Retinal pigment epithelial cell (primary cell): Measurements from ENCODE around the gene ABCA3.

Experiments
- DNase-seq: peaks from one replicate; pipeline ENCODE4 v3.0.0-alpha.2; 2010; ENCODE audit warnings: low read depth
- H3K4me3 ChIP-seq: 2 replicates; pipeline ENCODE4 v1.5.1; 2011; ENCODE audit warnings: mild to moderate bottlenecking, low read length, control low read depth, moderate library complexity
- TF ChIP-seq, protein P1 (sequence below): conservative IDR thresholded peaks from 2 replicates; pipeline ENCODE4 v1.5.1; 2011; ENCODE audit warnings: low read depth, low read length, control low read depth, inconsistent platforms

ABCA3 gene

DNA sequence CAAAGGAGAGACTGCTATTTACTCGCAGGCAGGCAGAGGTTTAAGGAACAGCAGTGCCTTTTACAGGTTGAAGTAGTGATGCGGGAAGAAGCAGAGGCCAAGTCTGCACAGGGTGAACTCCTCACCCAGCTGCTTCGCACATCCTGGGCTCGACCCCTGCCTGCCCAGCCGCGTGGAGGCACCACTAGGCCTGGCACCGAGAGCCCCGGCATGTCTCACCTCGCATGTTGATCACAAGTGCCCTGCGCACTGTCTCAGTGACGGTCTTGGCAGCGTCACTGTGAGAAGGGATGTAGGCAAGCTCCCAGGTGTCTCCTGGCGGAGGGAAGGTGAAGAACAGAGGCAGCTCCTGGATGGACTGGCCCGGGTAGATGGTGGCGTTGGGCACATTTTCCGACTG lies 14.7 kb downstream of the ABCA3 start:
- H3K4me3 ChIP-seq: no peak overlapping the region
- no peak for DNase-seq
- TF ChIP-seq, protein P1, sequence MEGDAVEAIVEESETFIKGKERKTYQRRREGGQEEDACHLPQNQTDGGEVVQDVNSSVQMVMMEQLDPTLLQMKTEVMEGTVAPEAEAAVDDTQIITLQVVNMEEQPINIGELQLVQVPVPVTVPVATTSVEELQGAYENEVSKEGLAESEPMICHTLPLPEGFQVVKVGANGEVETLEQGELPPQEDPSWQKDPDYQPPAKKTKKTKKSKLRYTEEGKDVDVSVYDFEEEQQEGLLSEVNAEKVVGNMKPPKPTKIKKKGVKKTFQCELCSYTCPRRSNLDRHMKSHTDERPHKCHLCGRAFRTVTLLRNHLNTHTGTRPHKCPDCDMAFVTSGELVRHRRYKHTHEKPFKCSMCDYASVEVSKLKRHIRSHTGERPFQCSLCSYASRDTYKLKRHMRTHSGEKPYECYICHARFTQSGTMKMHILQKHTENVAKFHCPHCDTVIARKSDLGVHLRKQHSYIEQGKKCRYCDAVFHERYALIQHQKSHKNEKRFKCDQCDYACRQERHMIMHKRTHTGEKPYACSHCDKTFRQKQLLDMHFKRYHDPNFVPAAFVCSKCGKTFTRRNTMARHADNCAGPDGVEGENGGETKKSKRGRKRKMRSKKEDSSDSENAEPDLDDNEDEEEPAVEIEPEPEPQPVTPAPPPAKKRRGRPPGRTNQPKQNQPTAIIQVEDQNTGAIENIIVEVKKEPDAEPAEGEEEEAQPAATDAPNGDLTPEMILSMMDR: no peak

DNA sequence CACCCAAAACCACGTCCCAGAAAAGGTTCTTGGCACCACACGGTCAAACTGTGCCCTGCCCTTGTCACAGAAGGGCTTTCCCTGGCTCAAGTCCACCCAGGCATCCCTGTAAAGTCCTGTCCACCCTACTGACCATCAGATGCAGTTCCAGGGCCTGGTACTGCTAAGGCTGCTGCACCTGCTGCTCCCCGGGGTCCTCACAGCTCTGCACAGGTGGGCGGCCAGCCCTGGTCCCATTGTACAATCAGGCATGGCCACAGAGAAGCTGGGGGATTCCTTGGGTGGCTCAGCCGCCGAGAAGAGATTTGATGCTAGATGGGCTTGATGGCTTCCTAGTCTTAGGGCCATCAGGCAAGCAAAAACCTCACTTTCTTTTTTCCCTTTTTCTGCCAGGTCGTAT lies 15.3 kb downstream of the ABCA3 start:
- H3K4me3 ChIP-seq: no peak overlapping the region
- DNase-seq: no peak
- TF ChIP-seq, protein P1: no peak

DNA sequence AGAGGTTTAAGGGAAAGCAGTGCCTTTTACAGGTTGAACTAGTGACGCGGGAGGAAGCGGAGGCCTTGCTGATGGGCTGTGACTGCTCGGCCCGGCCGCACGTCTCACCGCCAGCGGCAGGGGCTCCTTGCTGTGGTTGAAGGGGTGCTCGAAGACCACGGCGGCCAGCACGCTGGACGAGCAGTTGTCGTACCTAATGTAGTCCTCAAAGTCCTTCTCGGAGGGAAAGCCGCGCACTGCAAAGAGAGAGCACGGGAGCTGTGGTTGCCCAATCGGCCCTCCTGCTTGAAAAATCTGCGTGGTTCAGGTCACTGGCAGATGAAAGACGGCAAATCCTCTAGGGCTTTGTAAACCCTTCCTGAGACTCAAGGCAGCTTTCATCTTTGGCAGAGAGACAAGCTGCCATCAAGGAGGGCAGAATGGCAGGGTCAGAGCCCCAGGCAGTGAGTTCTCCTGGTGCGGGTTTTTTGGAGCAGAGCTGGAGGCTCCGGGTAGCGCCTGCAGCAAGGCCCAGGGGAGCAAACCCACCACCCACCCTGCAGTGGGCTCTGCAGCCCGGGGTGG lies 16.1 kb downstream of the ABCA3 start:
- no peak for DNase-seq
- H3K4me3 ChIP-seq: no peak overlapping the region
- TF ChIP-seq, protein P1: no peak

DNA sequence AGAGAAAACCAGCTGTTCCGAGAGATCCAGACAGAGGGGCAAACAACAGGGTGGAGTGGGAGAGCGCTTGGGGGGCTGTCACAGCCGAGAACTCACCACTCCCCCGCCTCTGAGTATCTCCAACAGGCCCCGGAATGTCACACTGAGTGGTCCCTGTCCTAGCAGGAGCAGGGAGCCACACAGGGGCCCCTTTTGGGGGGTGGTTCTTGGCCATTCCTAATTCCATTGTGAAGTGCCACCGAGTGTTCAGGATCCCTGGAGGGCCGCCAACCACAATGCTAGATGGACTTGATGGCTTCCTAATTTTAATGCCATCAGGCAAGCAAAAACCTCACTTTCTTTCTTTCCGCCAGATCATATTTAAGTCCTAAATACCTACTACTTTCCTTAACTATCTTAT lies 16.8 kb downstream of the ABCA3 start:
- no peak for DNase-seq

DNA sequence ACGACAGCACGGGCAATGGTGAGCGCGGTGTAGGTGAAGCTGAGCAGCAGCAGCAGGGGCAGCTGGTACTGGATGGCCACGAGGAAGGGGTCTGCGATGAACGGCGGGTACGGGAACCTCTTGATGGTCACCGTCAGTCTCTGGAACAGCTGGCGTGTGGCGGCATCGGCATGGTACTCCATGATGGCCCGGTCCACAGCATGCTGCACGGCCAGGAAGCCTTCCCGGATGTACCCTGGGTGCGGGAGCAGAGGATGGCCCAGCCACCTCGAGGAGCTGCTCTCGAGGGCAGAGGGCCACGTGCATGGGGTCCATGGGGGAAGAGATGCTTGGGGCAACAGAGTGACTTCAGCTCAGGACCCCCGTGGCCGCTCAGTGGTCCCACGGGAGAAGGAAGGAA lies 20.9 kb downstream of the ABCA3 start:
- no peak overlapping the region for H3K4me3 ChIP-seq
- no peak for DNase-seq
- TF ChIP-seq, protein P1: no peak

More for the DNA sequence above, 16.8 kb downstream of the ABCA3 start:
- TF ChIP-seq, protein P1: no peak
- H3K4me3 ChIP-seq: no peak overlapping the region

DNA sequence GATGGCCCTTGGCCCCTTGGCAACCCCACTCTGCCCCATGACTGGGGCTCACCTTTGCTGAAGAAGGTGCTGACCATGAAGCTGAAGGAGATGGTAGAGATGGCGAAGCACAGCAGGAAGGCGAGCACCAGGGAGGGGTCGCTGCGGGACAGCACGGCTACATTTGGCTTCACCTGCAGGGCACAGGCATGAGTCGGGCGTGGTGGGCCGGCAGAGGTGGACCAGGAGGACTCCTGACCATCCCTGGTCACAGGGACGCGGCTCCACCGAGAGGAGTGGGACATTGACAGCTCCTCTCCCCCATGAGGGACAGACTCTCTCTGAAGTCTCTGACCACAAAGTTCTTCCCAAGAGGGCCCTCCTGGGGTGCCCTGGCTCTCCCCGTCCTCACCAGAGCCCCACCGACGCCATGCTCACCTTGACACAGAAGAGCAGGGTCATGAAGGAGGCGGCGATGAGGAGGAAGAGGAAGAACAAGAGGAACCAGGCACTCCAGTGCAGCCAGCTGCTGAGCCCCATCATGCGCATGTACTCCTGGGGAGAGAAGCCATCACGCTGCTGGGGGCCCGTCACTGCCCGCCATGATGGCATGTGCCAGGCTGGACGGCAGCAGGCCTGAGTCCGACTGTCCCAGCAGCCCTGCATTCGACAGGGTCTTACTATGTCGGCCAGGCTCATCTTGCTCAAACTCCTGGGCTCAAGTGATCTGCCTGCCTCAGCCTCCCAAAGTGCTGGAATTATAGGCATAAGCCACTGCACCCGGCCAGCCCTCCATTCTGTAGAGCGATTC lies 23.1 kb downstream of the ABCA3 start:
- H3K4me3 ChIP-seq: no peak overlapping the region
- TF ChIP-seq, protein P1: no peak
- DNase-seq: no peak
